Upper lobe of right lung (tissue), 1 donor: ENCODE measurements around the gene SPSB3. TPM values are rescaled to one million over a fixed set of nuclear protein-coding genes. Genes with fewer than 3 reads are reported as not detected.

Source experiments
- ATAC-seq: fragments of 200-7000 bp; cut with Tn5 transposase; one replicate; pipeline ENCODE4 v1.9.1; 2020; ENCODE audit warnings: mild to moderate bottlenecking, moderate library complexity
- DNase-seq: peaks from one replicate; pipeline ENCODE4 v3.0.0-alpha.2; 2020
- H3K27ac ChIP-seq: fragments of 200-600 bp; one replicate; pipeline ENCODE4 v1.8.0; 2022
- H3K27me3 ChIP-seq: fragments of 200-600 bp; one replicate; pipeline ENCODE4 v1.8.0; 2022; ENCODE audit warnings: mild to moderate bottlenecking
- H3K36me3 ChIP-seq: fragments of 200-600 bp; one replicate; pipeline ENCODE4 v1.8.0; 2022
- H3K4me1 ChIP-seq: fragments of 200-600 bp; one replicate; pipeline ENCODE4 v1.8.0; 2022
- H3K4me3 ChIP-seq: fragments of 200-600 bp; one replicate; pipeline ENCODE4 v1.8.0; 2022; ENCODE audit warnings: mild to moderate bottlenecking
- H3K9me3 ChIP-seq: fragments of 200-600 bp; one replicate; pipeline ENCODE4 v1.8.0; 2022
- intact Hi-C: fragments of 100-400 bp; cut with DNase I; formaldehyde crosslinking; loops from one replicate; pipeline ENCODE4 v1.11.0; 2022
- total RNA-seq: library from RNA; stranded (reverse); fragmentation: NEBNext Ultra II Directional; extraction: Animal tissue kit (Norgen Biotek cat#: 25700); gene quantifications from one replicate; pipeline ENCODE4 v1.2.1, GENCODE V29; 2021
- TF ChIP-seq, protein P1 (sequence below): fragments of 200-600 bp; IDR thresholded peaks from one replicate; pipeline ENCODE4 v1.8.0; 2022; ENCODE audit warnings: antibody characterized with exemption
- donor health status: DM: no; HTN: yes; CAD: no; lungs with severe emphysema.

SPSB3 gene
- total RNA-seq, 1 donor from 2014 or later = 43.0 TPM

DNA sequence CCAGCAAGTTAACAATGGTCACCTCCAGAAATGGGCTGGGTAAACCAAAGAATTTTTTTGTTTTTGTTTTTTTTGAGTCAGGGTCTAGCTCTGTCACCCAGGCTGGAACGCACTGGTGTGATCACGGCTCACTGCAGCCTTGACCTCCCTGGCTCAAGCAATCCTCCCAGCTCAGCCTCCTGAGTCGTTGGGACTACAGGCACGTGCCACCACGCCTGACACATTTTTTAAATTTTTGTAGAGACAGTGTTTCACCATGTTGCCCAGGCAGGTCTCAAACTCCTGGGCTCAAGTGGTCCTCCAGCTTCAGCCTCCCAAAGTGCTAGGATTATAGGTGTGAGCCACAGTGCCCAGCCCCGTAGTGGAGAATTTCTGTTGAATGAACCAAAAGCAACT is 1.7 kb downstream of the SPSB3 start:
- TF ChIP-seq, protein P1, sequence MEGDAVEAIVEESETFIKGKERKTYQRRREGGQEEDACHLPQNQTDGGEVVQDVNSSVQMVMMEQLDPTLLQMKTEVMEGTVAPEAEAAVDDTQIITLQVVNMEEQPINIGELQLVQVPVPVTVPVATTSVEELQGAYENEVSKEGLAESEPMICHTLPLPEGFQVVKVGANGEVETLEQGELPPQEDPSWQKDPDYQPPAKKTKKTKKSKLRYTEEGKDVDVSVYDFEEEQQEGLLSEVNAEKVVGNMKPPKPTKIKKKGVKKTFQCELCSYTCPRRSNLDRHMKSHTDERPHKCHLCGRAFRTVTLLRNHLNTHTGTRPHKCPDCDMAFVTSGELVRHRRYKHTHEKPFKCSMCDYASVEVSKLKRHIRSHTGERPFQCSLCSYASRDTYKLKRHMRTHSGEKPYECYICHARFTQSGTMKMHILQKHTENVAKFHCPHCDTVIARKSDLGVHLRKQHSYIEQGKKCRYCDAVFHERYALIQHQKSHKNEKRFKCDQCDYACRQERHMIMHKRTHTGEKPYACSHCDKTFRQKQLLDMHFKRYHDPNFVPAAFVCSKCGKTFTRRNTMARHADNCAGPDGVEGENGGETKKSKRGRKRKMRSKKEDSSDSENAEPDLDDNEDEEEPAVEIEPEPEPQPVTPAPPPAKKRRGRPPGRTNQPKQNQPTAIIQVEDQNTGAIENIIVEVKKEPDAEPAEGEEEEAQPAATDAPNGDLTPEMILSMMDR = no peak
- H3K4me1 ChIP-seq = peaks cover 17% of the 10 kb centered on the region
- H3K36me3 ChIP-seq = peaks cover 32% of the 10 kb centered on the region
- intact Hi-C loops = no loop called here
- DNase-seq (no peak), ATAC-seq (no peak)
- H3K4me3 ChIP-seq = no peak overlapping the region
- no peaks in the 10 kb centered on the region for H3K27me3 ChIP-seq
- H3K27ac ChIP-seq = no peak overlapping the region
- H3K9me3 ChIP-seq = no peaks in the 10 kb centered on the region

DNA sequence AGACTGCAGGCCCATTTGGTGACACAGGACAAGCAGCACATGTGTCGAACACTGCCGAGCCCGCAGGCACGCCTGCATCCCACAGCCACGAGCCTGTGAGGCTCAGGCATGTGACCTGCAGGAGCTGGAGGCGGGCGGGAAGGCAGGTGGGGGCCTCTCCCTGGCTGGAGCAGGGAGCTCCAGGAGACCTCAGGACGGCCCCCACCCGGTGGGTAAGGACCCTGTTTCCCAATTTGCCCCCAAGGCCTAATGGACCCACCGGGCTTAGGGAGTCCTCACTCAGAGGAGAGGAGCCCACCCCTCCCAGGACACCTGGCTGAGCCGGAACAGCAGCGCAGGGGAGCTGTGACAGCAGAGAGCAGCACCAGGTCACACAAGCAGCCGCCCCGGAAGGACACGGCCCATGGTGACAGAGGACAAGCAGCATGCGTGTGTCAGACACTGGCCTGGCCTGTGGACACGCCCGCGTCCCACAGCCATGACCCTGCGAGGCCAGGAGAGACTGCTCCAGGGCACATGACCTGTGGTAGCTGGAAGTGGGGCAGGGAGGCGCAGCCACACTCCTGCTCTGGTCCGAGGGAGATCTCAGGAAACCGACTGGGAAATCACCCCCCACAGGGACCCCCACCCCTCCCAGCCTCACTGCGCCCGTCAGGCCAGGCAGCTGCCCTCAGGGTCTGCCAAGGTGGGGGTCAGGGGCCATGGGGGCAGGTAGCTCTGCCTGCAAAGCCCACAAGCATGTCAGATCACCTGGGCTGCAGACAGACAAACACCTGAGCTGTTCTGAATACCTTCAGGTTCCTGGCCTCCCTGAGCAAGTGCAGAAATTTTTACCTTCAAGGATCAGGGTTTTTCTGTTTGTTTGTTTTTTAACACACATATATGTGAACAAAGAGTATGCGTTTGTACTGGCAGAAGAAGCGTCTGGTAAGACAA is 2.4 kb downstream of the SPSB3 start:
- DNase-seq = no peak
- TF ChIP-seq, protein P1 = no peak
- Histone ChIP-seq H3K27ac (no peak overlapping the region), H3K36me3 (peaks cover 32% of the 10 kb centered on the region), H3K4me1 (peaks cover 17% of the 10 kb centered on the region), H3K9me3 (no peaks in the 10 kb centered on the region), H3K27me3 (no peaks in the 10 kb centered on the region), H3K4me3 (no peak overlapping the region)
- no peak for ATAC-seq
- intact Hi-C loops = no loop called here

DNA sequence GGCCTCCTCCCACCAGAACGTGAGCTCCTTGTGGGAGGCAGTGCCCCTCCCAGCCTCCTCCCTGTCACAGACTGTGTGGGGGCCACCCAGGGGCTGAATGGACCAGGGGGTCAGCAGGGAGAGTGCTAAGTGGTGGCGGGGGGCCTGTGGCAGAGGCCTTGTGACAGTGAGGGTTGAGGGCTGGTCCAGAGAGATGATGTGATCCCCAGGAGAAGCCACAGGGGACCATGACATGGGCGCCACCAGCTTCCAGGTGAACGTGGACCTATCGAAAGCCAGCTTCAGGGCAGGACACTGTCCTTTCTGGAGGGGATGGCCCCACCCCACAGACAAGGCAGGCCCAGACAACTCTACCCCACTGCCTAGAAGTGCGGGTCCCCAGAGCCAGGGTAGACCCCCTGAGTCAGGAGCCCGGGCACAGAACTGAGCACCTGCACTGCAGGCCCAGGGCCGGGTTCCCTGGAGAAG is 3.1 kb downstream of the SPSB3 start:
- no peak overlapping the region for H3K4me3 ChIP-seq
- H3K27ac ChIP-seq = no peak overlapping the region
- H3K36me3 ChIP-seq = peaks cover 32% of the 10 kb centered on the region
- no peaks in the 10 kb centered on the region for H3K9me3 ChIP-seq
- H3K27me3 ChIP-seq = no peaks in the 10 kb centered on the region
- TF ChIP-seq, protein P1 = no peak
- DNase-seq (no peak), ATAC-seq (no peak)
- intact Hi-C loops = no loop called here
- peaks cover 22% of the 10 kb centered on the region for H3K4me1 ChIP-seq

DNA sequence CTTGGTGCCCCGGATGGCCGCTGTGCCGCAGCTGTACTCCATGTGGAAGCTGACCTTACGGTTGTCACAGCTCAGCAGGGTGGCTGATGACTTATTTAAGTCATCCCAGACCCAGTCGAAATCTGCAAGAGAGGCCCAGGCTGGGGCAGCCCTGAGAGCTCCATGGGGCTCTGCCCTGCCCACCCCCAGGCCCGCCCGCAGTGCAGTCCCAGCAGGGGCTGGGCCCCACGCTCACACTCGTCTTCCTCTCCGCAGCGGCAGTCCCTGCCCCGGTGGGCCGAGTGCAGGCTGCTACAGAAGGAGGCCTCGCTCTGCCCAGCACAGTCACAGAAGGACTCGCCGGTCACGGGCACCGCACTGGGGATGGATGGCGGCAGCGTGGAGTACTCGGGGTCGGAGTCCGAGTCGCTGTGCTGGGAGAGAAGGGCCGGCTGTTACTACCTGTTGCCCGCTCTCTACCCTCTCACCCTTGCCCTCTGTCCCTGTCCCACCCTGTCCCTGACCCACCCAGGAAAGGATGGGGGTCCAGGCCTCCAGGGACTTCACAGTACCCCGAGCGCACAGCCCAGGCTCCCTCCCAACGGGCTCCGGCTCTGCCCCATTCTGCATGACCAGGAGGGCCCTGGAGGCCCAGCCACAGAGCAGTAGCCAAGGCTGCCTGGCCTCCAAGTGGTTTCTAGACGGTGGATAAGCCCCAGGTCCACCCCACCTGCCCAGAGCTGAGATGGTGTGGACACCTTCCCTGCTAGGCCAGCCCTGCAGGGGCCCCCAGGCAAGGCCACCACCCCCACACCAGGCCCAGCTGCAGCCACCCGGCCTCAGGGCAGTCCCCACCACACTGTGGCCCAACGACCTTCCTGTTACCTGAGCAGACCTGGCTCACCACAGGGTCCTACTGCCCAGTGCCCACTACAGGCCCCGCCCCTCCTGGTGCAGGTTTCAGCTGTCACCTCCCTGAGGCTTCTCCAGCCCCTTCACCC is 3.9 kb downstream of the SPSB3 start:
- Histone ChIP-seq H3K4me1 (peaks cover 22% of the 10 kb centered on the region), H3K9me3 (no peaks in the 10 kb centered on the region), H3K4me3 (no peak overlapping the region), H3K27ac (no peak overlapping the region), H3K27me3 (no peaks in the 10 kb centered on the region), H3K36me3 (peaks cover 32% of the 10 kb centered on the region)
- intact Hi-C loops = no loop called here
- TF ChIP-seq, protein P1 = no peak
- DNase-seq (no peak), ATAC-seq (no peak)

DNA sequence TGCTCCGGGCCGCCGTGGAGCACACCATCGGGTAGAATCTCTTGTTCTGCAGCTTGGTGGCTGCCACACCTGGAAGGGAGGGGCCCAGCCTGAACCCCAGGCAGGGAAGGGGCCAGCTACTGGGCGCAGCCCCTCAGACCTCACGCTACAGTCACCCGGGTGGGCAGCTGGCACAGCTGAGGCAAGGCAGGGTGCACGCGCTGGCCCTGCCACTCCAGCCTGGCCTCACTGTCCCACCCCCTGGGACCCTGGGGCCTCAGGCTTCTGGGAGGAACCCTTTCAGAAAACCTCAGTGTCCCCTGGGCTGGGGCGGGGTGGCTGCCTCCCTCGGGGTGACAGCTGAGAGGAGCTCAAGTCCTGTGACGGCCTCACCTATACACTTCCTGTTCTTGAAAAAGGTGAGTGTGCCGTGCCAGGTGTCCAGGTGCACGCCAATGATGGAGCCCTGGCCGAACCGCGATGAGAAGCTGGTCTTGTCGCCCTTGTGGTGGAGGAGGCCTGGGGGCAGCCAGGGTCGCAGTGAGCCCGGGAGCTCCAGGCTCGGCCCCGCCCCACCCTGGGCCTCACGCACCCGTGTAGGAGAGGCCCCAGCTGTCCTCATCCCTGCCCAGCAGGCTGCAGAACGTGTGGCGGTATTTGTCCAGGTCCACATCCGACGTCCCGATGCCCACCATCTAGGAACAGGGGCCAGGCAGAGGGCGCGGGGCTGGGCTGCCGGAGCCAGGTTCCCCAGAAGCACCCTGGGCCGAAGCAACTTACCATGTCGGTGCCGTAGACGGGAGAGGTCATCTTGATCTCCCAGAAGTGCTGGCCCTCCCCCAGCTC is 4.8 kb downstream of the SPSB3 start:
- DNase-seq (no peak), ATAC-seq (no peak)
- peaks cover 22% of the 10 kb centered on the region for H3K4me1 ChIP-seq
- intact Hi-C loops = no loop called here
- H3K27me3 ChIP-seq = no peaks in the 10 kb centered on the region
- no peaks in the 10 kb centered on the region for H3K9me3 ChIP-seq
- no peak overlapping the region for H3K4me3 ChIP-seq
- H3K27ac ChIP-seq = no peak overlapping the region
- TF ChIP-seq, protein P1 = no peak
- H3K36me3 ChIP-seq = peaks cover 32% of the 10 kb centered on the region
